ENCODE measurements around the gene CDK11B. TPM values are rescaled to one million over a fixed set of nuclear protein-coding genes. Genes with fewer than 3 reads are reported as not detected.
"Not testable (repeated sequence)": the region's sequence is repeated elsewhere in the genome, so short reads cannot be mapped to it uniquely, and the experiment has no call there.

Gene CDK11B
- total RNA-seq, 1 donor from 2014 or later: 10.4 TPM

DNA sequence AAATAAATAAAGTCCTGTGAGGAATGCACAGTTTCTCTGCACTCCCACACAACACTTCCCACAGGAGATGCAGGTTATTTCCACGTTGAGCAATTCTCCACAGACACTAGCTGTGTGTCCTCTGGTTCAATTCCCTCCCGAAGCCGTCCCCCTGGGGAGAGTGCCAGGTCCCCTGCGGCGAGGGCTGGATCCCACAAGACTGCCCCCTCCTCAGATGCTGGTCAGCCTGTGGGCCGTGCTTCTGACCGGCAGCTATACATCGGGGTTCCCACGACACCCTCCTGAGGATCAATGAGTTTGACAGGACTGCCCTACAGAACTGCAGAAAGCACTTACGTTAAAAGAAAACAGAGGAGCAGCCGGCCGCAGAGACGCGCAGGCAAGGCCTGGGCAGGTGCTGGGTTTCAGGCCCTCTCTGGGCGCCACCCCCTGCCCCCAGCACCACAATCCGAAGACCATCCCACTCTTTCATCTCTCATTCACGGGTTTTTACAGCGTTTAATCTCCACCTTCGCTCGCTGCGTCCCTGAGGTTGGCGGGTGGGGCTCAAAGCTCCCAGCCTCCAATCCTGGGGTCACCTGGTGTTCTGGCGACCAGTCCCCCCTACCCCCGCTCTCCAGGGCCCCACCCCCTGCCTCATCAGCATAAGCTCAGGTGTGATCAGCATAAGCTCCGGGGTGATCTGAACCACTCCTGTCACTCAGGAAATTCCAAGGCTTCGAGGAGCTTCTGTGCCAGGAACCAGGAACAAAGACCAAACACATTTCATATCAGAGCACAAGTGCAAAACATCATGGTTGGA lies 24.5 kb upstream of the CDK11B start:
- DNase-seq (ENCODE audit: low read depth, low spot score): no peak

DNA sequence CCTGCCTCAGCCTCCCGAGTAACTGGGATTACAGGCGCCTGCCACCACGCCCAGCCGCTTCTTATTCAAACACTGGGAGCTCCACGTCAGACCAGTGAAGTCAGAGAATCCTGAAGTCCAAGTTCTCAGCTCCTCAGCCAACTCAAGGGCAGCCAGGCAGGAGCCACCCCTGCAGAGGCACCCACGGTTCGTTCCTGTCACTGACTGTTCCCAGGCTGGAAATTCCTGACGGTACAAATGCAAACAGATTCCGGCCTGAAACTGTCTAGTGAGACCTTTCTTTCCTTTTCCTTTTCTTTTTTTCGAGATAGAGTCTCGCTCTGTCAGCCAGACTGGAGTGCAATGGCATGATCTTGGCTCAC lies 22.1 kb upstream of the CDK11B start:
- DNase-seq (ENCODE audit: low read depth, low spot score): no peak

DNA sequence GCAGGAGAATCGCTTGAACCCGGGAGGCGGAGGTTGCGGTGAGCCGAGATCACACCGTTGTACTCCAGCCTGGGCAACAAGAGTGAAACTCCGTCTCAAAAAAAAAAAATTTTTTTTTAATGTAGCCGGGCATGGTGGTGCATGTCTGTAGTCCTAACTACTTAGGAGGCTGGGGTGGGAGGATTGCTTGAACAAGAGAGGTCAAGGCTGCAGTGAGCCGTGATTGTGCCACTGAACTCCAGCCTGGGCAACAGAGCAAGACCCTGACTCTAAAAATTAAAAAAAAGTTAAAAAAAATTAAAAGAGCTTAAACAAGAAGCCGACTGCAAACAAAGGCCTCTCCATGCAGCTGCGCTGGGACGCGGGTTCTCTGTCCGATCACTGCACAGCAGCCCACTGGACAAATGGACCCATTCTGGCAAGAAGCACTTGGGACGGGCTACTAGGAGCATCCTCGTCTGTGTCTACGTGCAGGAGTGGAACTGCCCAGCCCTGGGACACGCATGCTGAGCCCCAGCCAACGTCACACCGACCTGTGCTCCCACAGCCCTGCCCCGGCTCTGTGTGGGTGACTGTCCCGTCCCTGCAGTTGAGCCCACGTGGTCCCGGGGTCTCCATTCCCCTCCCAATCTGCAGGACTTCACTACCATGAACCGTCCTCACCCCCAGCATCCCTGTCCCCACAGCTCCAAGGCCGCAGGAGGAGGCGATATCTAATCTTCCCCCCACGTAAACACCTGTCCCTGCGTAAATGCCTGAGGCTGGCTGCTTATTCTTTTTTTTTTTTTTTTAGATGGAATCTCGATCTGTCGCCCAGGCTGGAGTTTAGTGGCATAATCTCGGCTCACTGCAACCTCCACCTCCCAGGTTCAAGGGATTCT lies 21.5 kb upstream of the CDK11B start:
- no peak for DNase-seq (ENCODE audit: low read depth, low spot score)

DNA sequence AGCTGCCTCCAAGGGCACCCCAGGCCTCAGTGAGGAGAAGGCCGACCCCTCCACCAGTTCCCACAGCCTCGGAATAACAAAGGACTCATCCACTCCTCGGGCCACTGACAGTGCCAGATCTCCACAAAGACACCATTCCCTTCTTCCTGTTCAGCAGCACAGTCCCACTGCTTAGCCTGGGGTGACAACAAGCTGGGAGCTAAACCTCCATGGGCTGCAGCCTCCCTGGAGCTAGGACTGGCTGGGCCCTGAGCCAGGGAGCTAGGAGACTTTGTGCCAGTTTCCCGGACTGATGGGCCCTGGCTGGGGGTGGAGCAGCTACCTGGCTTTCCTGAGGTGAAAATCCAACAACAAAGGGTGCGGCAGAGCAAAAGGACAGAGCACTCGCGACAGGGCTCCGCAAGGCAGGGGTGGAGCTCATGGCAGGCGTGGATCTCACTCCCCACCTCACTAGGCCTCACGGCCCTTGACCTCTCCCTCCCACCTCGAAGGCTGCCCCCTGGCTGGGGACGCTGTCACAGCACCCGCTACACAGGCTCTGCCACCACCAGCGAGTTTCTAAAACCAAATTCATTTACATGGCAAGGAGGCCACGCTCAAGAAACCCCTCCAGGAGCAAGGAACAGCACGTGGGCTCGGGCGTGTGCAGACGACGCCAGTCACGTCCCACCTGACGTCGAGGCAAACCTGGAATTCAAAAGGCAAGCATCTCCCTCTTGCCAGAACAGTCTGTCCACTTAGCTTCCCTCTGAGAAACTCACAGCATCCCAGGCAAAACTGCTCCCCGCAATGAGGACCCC lies 20.0 kb upstream of the CDK11B start:
- no peak for DNase-seq (ENCODE audit: low read depth, low spot score)

DNA sequence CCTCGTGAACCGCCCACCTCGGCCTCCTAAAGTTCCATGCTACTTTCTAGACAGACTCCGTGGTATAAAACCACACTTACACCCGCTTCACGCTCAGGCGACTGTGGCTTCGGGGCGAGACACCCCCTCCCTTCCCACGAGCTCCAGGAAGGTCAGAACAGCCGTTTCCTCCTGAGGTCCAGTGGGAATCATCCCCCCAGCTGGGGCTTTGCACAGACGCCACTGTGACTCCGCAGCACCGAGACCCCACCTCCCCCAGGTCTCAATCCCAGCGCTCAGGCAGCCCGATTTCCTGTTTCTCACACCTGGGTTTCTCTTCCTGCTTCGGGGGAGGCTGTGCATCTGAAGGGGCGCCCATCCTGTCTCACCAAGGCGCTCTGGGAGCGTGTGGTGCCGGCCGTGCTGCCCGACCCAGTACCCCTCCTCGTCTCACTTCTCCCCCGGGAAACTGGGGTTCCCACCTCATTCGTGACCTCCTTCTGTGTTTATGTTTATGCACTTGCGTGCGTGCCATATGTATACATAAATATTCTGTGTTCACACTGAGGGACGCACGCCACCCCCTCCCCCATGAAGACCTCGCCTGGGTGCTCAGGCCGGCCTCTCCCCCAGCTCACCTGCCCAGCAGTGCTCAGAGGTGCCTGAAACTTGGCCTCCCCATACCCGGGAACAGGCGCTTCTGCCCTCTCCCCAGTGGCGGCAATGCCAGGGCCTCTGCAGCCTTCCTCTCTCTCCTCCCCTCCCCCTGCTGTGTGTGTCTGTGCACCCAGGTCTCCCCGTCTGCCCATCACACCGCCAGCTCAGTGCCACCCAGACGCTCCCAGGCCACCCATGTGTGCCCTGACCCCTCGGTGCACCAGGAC lies 19.1 kb upstream of the CDK11B start:
- no peak for DNase-seq (ENCODE audit: low read depth, low spot score)

DNA sequence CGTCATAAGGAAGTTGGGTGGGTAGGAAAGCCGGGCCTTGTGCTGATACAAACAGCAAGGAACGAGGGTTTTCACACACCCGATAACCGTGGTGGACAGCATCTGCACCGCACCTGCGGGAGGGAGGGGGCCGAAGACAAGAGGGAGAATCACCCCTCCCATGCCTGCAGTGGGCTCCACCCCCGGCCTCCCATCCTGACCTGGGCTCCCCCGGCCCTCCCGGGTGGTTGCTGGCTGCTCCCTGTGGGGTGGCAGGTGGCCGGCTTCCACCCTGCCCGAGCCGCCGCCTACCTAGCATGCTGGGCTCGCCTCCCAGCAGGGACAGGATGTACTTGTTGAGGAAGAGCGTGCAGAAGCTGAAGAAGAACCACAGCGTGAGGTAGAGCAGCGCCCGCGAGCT lies 17.3 kb upstream of the CDK11B start:
- not testable (repeated sequence) for DNase-seq (ENCODE audit: low read depth, low spot score)

DNA sequence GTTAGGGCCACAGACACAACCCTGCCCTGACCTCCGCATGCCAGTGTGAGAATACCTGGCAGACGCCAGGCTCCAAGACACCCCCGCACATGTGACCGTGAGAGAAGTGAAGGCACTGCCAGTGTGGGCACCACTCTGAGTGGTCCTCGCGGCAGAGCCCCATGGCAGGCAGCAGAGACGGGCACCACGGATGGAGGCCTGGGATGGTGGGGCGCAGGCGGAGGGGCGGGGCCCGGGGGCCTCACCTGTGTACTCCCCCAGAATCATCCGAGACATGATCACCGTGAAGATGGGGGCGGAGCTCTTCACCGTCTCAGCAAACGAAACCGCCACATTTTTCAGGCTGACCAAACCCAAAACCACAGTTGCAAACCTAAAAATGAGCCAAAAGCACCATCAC lies 16.4 kb upstream of the CDK11B start:
- DNase-seq (ENCODE audit: low read depth, low spot score): not testable (repeated sequence)

DNA sequence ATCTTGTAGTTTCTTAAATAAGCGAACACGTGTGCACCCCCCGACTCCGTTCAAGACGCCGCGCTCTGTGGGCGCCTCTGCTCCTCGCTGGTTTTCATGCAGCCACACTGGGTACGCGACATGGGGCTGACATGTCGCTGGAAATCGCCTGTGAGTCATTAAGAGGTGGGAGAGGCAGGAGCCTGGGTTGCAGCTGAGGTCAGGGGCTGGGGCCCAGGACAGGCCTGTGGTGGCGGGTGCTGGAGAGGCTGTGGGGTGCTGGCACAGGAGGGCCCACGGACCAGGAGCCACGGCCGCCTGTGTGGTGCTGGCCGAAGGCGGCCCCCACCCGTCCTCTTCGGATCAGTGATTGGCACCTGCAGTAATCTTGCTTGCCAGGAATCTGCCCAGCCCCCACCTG lies 16.0 kb upstream of the CDK11B start:
- not testable (repeated sequence) for DNase-seq (ENCODE audit: low read depth, low spot score)

DNA sequence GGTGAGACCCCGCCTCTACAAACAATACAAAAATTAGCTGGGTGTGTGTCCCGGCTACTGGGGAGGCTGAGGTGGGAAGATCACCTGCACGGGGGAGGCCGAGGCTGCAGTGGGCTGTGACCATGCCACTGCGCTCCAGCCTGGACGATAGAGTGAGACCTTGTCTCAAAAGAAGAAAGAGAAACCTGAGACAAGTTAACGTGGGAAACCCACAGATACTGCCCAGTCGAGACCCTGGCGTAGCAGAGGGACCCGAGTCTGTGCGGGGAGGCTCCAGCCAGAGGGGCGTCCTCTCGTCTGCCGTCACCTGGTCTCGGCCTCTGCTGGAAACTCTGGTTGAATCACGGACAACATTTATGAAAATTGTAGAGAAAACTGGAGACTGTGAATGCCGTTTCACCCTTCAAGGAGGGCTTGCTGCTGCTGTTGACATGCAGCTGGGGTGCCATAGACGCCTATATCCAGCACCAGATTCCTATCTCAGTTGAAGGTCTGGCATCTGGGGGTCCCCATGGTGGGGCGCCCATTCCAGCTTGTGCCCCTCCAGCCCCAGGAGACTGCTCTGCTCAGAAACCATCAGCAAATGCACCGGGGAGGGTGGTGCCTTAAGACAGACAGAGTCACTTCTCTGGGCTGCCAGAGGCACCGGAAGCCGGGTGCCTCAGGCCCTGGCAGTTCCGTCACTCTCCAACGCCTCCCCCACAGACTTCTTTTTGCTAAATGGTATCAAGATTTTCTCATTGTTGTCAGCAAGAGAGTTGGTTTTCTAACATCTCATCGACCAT lies 13.6 kb upstream of the CDK11B start:
- no peak for DNase-seq (ENCODE audit: low read depth, low spot score)

DNA sequence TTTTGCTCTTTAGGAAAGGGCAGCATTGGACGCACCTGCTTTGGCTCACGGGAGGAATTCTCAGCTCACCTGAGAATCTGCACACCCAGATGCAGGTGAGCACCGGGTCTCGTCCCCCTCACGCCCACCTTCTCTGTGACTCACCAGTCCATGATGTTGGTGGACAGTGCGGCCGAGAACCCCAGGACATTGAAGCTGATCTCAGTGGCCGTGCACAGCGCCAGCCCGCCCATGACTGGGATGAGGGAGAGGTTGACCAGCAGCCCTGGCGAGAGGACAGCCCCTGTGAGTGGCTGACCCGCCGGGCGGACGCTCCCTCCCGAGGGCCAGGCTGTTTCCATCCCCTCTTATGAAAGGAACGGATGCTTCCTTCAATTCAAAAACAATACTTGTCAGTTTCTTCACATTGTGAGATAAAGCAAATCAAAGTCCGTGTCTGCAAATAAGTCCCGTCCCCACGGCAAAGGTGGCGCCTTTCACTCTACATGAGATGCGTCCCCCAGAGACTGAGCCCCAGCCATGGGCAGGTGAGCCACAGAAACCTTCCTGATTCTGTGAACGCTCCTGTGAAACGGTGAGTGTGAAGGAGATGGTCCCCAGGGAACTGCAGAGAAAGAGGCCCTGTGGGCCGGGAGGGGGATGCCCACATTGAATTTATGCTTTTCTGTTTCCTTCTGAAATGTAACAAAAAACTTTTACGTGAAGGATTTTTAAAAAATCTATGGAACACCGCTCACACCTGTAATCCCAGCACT lies 12.7 kb upstream of the CDK11B start:
- DNase-seq (ENCODE audit: low read depth, low spot score): no peak

DNA sequence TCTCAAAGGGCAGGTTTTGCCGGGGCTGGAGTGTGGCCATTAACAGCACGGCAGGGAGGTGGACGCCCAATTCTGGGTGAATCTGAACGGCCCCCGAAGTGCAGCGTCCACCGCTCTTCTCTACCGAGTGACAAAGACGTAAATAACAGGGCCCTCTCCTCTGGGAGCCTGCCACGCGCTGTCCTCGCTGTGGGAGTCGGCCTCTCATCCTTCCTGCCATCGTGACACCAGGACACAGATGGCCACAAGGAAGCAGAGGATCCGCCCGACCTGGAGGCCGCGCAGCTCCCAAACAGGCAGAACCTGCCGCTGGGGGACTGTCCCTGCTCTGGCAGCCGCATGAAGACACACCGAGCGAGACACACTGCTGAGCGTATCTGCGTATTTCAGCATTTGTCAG lies 12.1 kb upstream of the CDK11B start:
- DNase-seq (ENCODE audit: low read depth, low spot score): no peak

DNA sequence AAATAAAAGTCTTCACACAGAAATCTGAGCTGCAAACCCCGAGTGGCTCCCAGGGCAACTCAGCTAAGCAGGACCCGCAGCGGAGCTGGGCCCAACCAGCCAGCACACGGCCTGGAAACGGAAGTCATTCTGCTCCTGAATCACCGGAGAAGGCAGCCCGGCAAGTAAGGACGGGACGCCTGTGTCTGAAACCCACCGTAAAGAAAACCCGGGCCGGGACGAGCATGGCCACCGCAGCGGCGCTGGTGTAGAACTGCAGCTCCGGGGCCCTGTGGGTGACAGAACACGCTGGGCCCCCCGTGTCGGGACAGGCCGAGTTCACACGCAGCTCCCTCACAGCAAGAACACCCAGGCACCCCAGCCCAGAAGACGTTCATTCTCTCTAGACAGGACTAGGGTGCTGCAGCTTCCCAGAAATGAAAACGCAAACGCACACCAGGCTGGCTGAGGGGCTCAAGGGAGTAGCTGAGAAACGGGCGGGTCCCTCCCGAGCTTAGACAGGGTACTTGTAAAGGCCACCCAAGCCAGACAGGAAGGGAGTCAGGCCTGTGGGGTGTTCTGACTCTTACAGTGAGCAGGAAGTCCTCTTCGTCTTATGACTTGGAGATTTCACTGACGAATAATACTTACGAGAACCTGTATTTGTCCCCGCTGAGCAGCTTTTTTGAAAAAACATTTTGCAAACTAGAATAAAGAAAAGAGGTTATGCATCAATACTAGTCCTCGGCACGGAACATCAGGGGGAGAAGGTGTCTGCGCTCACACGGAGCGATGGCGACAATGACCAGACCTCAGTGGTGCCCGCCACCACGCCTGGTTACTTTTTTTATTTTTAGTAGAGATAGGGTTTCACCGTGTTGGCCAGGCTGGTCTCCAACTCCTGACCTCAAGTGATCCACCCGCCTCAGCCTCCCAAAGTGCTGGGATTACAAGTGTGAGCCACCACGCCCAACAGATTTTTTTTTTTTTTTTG lies 10.9 kb upstream of the CDK11B start:
- no peak for DNase-seq (ENCODE audit: low read depth, low spot score)

DNA sequence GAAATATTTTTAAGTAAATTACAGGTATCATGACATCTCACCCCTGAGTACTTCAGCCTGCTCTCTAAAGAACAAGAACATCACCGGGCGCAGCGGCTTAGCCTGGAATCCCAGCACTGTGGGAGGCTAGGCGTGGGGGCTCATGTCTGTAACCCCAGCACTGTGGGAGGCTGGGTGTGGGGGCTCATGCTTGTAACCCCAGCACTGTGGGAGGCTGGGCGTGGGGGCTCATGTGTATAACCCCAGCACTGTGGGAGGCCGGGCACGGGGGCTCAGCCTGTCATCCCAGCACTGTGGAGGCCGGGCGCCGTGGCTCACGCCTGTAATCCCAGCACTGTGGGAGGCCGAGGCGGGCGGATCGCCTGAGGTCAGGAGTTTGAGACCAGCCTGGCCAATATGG lies 7.7 kb upstream of the CDK11B start:
- no peak for DNase-seq (ENCODE audit: low read depth, low spot score)

DNA sequence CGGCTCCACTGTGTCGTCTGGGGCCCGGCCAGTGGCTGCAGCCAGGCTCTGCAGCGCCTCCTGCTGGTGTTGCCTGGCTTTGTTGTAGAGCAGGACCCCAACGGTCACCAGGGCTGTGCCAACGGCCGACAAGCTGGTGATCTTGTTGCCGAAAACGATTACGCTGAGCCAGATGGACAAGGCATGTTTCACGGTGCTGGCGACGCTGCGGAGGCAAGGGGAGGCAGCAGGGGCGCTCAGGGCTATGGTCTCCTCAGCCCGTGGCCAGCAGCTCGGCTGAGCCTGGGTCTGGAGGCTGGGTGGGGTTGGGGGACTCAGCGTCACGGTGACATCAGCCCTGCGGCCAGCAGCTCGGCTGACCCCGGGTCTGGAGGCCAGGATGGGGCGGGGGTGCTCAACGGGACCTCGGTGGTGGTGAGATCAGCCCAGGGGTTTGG lies 7.0 kb upstream of the CDK11B start:
- no peak for DNase-seq (ENCODE audit: low read depth, low spot score)

DNA sequence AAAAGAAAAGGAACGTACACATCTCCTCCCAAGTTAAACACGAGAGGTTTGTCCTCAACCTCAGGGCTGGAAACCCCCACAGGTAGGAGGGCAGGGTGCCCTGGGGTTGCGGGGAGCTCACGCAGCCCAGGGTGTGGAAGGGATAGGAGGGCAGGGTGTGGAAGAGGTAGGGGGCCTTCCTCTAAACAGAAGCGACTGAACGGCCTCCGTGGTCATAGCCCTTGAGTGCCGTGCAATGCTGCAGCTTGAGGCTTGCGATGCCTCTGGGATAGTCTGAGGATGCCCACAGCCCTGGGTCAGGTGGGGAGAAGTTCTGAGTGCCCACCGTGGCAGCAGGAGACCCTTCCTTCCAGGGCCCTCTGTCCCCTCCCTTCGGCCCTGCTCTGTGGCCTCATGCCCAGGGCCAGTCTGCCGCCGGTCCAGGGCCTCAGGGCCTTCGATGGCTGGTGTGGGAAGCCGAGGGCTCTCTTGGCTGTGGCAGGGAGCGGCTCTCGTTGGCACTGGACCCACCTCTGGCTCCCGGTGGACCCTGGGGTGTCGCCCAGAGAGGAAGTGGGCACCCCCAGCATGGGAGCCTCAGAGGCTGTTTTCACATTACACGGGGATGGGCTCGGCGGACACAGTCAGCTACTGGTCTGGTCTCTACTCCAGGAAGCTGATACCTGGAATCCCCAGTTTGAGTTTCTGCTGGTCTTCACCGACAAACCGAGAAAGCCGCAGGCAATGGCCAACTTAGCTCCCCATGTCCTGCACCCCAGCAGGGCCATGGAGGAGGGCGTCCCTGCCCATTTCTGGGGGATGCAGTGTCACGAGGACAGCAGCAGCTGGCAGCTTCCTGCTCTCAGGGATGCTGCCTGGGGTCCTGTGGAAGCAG lies 6.4 kb upstream of the CDK11B start:
- DNase-seq (ENCODE audit: low read depth, low spot score): no peak

DNA sequence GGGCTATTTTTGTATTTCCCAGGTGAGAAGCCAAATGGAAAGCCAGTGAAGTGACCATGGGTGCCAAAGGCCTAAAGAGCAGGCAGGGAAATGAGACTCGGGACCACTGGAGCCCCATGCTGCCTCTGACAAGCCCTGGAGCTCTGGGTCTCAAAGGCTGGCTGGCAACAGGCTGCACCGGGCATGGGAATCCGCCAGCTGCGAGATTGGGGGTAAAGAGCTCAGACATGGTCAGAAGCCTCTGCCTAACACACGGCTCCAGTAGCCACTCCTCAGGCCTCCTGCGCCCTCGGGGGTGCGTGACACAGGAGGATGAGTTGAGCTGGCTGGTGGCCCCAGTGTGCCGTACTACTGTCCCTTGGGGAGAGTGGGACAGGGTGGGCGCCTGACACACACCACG lies 5.5 kb upstream of the CDK11B start:
- not testable (repeated sequence) for DNase-seq (ENCODE audit: low read depth, low spot score)
